ENCODE data around the gene ATF2.

Gene ATF2

DNA sequence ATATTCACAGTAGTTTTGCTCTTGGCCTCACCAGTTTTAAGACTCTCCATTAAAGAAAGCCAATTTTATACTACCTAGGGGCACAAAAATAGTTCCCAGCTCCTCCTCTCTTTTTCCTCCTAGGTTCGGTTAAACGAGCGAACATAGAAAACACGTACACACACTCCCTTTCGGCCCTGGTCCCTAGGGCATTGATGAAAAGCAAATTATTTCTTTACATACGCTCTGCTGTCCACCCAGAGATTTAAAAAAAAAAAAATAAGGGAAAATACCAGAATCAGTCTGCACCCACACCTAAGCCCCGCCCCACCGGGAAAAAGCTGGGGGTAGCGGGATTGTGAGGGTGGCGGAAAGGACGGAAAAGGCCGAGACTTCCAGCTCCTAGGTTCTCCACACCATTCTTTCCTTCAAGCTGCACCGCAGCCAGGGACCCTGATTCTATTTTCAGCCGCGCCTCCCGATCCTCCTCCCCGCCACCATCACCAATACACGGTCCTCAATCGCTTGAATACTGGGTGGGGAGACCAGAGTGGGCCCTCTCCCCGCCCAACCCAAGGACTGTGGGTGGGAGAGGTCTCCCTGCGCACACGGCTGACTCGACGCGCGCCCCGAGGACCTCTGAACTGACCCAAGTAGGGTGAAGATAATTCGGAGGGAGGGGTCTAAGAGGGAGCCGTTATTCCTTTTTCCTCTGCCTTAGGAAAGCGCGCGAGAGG lies 769 bp downstream of the ATF2 start:
- H3K36me3 ChIP-seq (ENCODE audit: control insufficient read depth in 2 of 2, insufficient read depth in 2 of 2, low read length in 2 of 2), result peaks cover 0 to 2% of the 10 kb centered on the region in 2 donors
- peak overlapping the region; percentile 100 for H3K4me3 ChIP-seq (ENCODE audit: low read length in 2 of 2)
- H3K27me3 ChIP-seq (ENCODE audit: control insufficient read depth in 2 of 2, insufficient read depth in 2 of 2, low read length in 2 of 2), result no peaks in the 10 kb centered on the region
- peaks cover 4 to 5% of the 10 kb centered on the region in 2 donors for H3K4me1 ChIP-seq (ENCODE audit: control insufficient read depth in 2 of 2, insufficient read depth in 2 of 2, low read length in 2 of 2)
- no peaks in the 10 kb centered on the region for H3K9me3 ChIP-seq (ENCODE audit: control insufficient read depth in 2 of 2, low read length in 2 of 2)
- peak overlapping the region; percentile 100 for H3K9ac ChIP-seq (ENCODE audit: low read depth in 1 of 2, low read length in 2 of 2)
- peak overlapping the region; percentile 95 to 97 for H3K27ac ChIP-seq (ENCODE audit: low read depth in 2 of 2, low read length in 2 of 2)

DNA sequence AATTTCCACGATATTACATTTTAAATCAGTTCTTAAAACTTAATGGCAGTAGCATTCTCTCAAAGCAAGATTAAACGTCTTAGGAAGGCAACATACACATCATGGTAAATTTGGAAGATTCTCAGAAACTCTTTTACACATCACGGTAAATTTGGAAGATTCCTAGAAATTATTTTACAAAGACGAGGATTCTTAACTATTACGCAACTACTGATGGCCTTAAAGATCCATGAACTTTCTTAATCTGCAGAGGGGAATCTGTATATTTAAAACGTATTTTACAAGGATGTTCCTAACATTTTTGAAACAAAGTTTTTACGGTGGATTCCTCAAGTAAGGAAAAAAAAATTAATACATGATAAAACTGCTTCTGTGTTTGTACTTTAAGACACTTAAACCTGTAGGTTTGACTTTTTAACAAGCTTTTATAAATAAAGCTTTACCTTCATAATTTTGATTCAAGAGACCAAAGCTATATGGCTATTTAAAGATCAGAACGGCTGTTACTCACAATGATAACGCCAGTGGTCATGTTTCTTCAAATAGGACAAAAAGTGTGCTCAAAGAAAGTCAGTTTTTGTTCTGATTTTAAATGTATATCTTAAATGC lies 1.7 kb downstream of the ATF2 start:
- Histone ChIP-seq H3K4me3 (ENCODE audit: low read length in 2 of 2) (peak overlapping the region in 1 of 2 donors; percentile 100), H3K36me3 (ENCODE audit: control insufficient read depth in 2 of 2, insufficient read depth in 2 of 2, low read length in 2 of 2) (no peaks in the 10 kb centered on the region), H3K9me3 (ENCODE audit: control insufficient read depth in 2 of 2, low read length in 2 of 2) (no peaks in the 10 kb centered on the region), H3K4me1 (ENCODE audit: control insufficient read depth in 2 of 2, insufficient read depth in 2 of 2, low read length in 2 of 2) (peaks cover 4 to 5% of the 10 kb centered on the region in 2 donors), H3K27ac (ENCODE audit: low read depth in 2 of 2, low read length in 2 of 2) (no peak overlapping the region), H3K9ac (ENCODE audit: low read depth in 1 of 2, low read length in 2 of 2) (peak overlapping the region in 1 of 2 donors; percentile 4), H3K27me3 (ENCODE audit: control insufficient read depth in 2 of 2, insufficient read depth in 2 of 2, low read length in 2 of 2) (no peaks in the 10 kb centered on the region)

DNA sequence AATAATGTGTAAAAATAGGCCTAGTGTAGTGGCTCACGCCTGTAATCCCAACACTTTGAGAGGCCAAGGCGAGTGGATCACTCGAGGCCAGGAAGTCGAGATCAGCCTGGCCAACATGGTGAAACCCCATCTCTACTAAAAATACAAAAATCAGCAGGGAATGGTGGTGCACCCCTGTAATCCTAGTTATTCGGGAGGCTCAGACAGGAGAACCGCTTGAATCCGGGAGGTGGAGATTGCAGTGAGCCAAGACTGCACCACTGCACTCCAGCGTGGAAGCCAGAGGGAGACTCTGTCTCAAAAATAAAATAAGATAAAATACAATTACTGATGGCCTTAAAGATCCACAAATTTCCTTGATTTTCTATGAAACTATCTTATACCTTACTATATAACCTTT lies 3.8 kb downstream of the ATF2 start:
- Histone ChIP-seq H3K27me3 (ENCODE audit: control insufficient read depth in 2 of 2, insufficient read depth in 2 of 2, low read length in 2 of 2) (no peaks in the 10 kb centered on the region), H3K36me3 (ENCODE audit: control insufficient read depth in 2 of 2, insufficient read depth in 2 of 2, low read length in 2 of 2) (no peaks in the 10 kb centered on the region), H3K9me3 (ENCODE audit: control insufficient read depth in 2 of 2, low read length in 2 of 2) (no peaks in the 10 kb centered on the region), H3K9ac (ENCODE audit: low read depth in 1 of 2, low read length in 2 of 2) (no peak overlapping the region), H3K4me3 (ENCODE audit: low read length in 2 of 2) (no peak overlapping the region), H3K27ac (ENCODE audit: low read depth in 2 of 2, low read length in 2 of 2) (no peak overlapping the region), H3K4me1 (ENCODE audit: control insufficient read depth in 2 of 2, insufficient read depth in 2 of 2, low read length in 2 of 2) (peaks cover 4 to 5% of the 10 kb centered on the region in 2 donors)

DNA sequence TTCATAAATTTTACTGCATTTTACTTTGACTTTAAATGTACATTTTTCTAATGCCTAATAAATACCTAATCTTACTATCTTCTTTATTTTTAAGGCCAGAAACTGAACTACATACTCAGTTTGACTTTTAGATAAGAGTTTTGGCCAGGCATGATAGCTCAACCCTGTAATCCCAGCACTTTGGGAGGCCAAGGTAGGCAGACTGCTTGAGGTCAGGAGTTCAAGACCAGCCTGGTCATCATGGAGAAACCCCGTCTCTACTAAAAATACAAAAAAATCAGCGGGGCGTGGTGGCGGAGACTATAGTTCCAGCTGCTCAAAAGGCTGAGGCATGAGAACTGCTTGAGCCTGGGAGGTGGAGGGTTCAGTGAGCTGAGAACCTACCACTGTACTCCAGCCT lies 9.1 kb downstream of the ATF2 start:
- Histone ChIP-seq H3K4me1 (ENCODE audit: control insufficient read depth in 2 of 2, insufficient read depth in 2 of 2, low read length in 2 of 2) (peaks cover 4 to 6% of the 10 kb centered on the region in 2 donors), H3K27ac (ENCODE audit: low read depth in 2 of 2, low read length in 2 of 2) (no peak overlapping the region), H3K4me3 (ENCODE audit: low read length in 2 of 2) (no peak overlapping the region), H3K9me3 (ENCODE audit: control insufficient read depth in 2 of 2, low read length in 2 of 2) (no peaks in the 10 kb centered on the region), H3K36me3 (ENCODE audit: control insufficient read depth in 2 of 2, insufficient read depth in 2 of 2, low read length in 2 of 2) (peaks cover 0 to 2% of the 10 kb centered on the region in 2 donors), H3K9ac (ENCODE audit: low read depth in 1 of 2, low read length in 2 of 2) (no peak overlapping the region), H3K27me3 (ENCODE audit: control insufficient read depth in 2 of 2, insufficient read depth in 2 of 2, low read length in 2 of 2) (no peaks in the 10 kb centered on the region)

DNA sequence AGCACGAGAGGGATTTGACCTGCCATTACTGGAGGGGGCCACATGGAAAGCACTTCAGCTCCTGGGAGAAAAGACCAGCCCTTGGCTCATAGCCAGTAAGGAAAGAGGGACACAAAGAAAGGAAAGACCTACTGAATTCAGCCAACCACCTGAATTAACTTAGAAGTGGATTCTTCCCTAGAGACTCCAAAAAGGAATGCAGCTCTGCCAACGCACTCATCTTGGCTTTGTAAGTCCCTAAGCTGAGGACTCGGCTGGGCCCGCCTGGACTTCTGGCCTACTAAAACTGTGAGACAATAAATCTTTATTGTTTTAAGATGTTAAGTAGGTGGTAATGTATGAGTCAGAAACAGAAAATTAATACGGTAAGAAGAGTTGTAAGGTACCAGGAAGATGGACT lies 11.5 kb downstream of the ATF2 start:
- H3K27me3 ChIP-seq (ENCODE audit: control insufficient read depth in 2 of 2, insufficient read depth in 2 of 2, low read length in 2 of 2), result no peaks in the 10 kb centered on the region
- H3K9me3 ChIP-seq (ENCODE audit: control insufficient read depth in 2 of 2, low read length in 2 of 2), result no peaks in the 10 kb centered on the region
- H3K27ac ChIP-seq (ENCODE audit: low read depth in 2 of 2, low read length in 2 of 2), result peak overlapping the region in 1 of 2 donors; percentile 46
- peaks cover 4 to 6% of the 10 kb centered on the region in 2 donors for H3K4me1 ChIP-seq (ENCODE audit: control insufficient read depth in 2 of 2, insufficient read depth in 2 of 2, low read length in 2 of 2)
- peaks cover 0 to 2% of the 10 kb centered on the region in 2 donors for H3K36me3 ChIP-seq (ENCODE audit: control insufficient read depth in 2 of 2, insufficient read depth in 2 of 2, low read length in 2 of 2)
- H3K4me3 ChIP-seq (ENCODE audit: low read length in 2 of 2), result peak overlapping the region in 1 of 2 donors; percentile 24
- no peak overlapping the region for H3K9ac ChIP-seq (ENCODE audit: low read depth in 1 of 2, low read length in 2 of 2)

DNA sequence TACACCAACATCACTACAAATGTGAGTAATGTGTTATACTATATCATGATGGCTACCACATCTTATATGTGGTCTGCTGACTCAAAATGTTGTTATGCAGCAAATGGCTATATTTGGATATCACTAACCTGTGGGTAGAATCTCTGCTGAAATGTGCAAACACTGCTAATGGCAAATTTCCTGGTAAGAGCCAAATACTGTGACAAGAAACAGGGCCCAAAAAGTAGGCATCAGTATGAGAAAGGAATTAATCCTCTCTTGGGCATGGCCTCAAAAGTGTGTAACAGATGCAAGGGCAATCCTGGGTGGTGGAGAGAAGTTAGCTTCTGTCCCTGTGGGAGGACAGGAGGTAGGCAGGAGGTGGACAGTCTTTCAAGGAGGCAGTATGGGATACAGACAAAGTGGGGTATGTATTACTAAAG lies 13.3 kb downstream of the ATF2 start:
- H3K4me1 ChIP-seq (ENCODE audit: control insufficient read depth in 2 of 2, insufficient read depth in 2 of 2, low read length in 2 of 2), result peaks cover 4 to 6% of the 10 kb centered on the region in 2 donors
- peaks cover 2% of the 10 kb centered on the region in 2 donors for H3K36me3 ChIP-seq (ENCODE audit: control insufficient read depth in 2 of 2, insufficient read depth in 2 of 2, low read length in 2 of 2)
- H3K9ac ChIP-seq (ENCODE audit: low read depth in 1 of 2, low read length in 2 of 2), result no peak overlapping the region
- H3K27me3 ChIP-seq (ENCODE audit: control insufficient read depth in 2 of 2, insufficient read depth in 2 of 2, low read length in 2 of 2), result no peaks in the 10 kb centered on the region
- no peak overlapping the region for H3K4me3 ChIP-seq (ENCODE audit: low read length in 2 of 2)
- H3K9me3 ChIP-seq (ENCODE audit: control insufficient read depth in 2 of 2, low read length in 2 of 2), result no peaks in the 10 kb centered on the region
- no peak overlapping the region for H3K27ac ChIP-seq (ENCODE audit: low read depth in 2 of 2, low read length in 2 of 2)

DNA sequence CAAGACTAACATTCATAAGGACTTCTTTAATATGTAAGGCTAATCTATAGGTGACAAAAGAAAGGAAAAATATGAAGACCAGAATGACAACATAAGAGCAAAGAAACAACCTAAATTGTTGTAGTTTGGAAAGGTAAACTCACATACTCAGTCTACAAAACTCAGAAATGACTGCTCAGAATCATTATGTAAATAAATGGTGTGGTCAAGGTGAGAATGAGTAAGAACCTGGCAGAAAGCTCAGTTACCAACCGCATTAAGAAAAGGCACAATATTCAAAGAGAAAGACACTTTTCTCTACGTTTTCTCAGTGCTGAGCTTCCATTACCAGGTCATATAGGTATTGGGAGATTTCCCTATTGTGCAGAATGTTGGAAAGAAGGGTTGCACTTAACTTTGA lies 15.8 kb downstream of the ATF2 start:
- H3K4me3 ChIP-seq (ENCODE audit: low read length in 2 of 2), result no peak overlapping the region
- no peak overlapping the region for H3K27ac ChIP-seq (ENCODE audit: low read depth in 2 of 2, low read length in 2 of 2)
- peaks cover 4 to 5% of the 10 kb centered on the region in 2 donors for H3K4me1 ChIP-seq (ENCODE audit: control insufficient read depth in 2 of 2, insufficient read depth in 2 of 2, low read length in 2 of 2)
- H3K9ac ChIP-seq (ENCODE audit: low read depth in 1 of 2, low read length in 2 of 2), result no peak overlapping the region
- peaks cover 2 to 6% of the 10 kb centered on the region in 2 donors for H3K36me3 ChIP-seq (ENCODE audit: control insufficient read depth in 2 of 2, insufficient read depth in 2 of 2, low read length in 2 of 2)
- H3K9me3 ChIP-seq (ENCODE audit: control insufficient read depth in 2 of 2, low read length in 2 of 2), result no peaks in the 10 kb centered on the region
- no peaks in the 10 kb centered on the region for H3K27me3 ChIP-seq (ENCODE audit: control insufficient read depth in 2 of 2, insufficient read depth in 2 of 2, low read length in 2 of 2)

DNA sequence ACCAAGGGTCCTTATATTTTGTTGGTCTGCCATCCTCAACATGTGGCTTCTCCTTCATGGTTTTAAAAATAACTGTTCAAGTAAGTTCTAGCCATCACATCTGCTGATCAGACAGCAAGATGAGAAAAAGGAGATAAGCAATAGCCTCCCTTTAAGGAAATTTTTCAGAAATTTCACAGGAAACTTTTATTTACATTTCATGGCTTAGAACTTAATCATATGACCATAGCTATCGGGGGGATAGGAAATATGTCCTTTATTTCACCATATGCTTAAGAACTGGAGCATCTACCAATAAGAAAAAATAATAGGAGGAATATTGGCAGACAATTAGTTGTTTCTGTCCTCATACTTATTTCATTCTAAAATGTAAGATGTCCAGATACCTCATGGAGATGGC lies 16.2 kb downstream of the ATF2 start:
- H3K27ac ChIP-seq (ENCODE audit: low read depth in 2 of 2, low read length in 2 of 2), result no peak overlapping the region
- H3K4me1 ChIP-seq (ENCODE audit: control insufficient read depth in 2 of 2, insufficient read depth in 2 of 2, low read length in 2 of 2), result peaks cover 0 to 3% of the 10 kb centered on the region in 2 donors
- no peaks in the 10 kb centered on the region for H3K9me3 ChIP-seq (ENCODE audit: control insufficient read depth in 2 of 2, low read length in 2 of 2)
- H3K36me3 ChIP-seq (ENCODE audit: control insufficient read depth in 2 of 2, insufficient read depth in 2 of 2, low read length in 2 of 2), result peaks cover 2 to 6% of the 10 kb centered on the region in 2 donors
- no peak overlapping the region for H3K9ac ChIP-seq (ENCODE audit: low read depth in 1 of 2, low read length in 2 of 2)
- H3K4me3 ChIP-seq (ENCODE audit: low read length in 2 of 2), result no peak overlapping the region
- no peaks in the 10 kb centered on the region for H3K27me3 ChIP-seq (ENCODE audit: control insufficient read depth in 2 of 2, insufficient read depth in 2 of 2, low read length in 2 of 2)

DNA sequence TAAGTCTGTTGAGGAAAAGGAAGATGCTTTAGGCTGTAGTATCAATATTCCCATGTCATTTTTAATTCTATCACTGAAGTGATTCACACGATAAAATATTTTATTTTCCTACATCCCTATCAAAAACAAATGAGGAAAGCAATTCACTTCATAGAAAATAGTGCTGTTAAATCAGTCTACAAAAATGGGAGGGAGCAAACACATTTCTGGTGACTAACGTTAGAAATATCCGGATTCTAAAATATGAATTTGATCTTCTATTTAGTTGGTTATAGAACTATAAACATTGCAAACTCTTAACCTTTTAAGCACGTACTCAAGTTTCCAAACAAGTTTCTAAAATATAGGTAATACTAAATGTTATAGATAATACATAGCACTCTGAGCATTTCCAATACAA lies 20.8 kb downstream of the ATF2 start:
- Histone ChIP-seq H3K36me3 (ENCODE audit: control insufficient read depth in 2 of 2, insufficient read depth in 2 of 2, low read length in 2 of 2) (peaks cover 6 to 9% of the 10 kb centered on the region in 2 donors), H3K4me3 (ENCODE audit: low read length in 2 of 2) (no peak overlapping the region), H3K27ac (ENCODE audit: low read depth in 2 of 2, low read length in 2 of 2) (no peak overlapping the region), H3K27me3 (ENCODE audit: control insufficient read depth in 2 of 2, insufficient read depth in 2 of 2, low read length in 2 of 2) (no peaks in the 10 kb centered on the region), H3K9me3 (ENCODE audit: control insufficient read depth in 2 of 2, low read length in 2 of 2) (no peaks in the 10 kb centered on the region), H3K4me1 (ENCODE audit: control insufficient read depth in 2 of 2, insufficient read depth in 2 of 2, low read length in 2 of 2) (no peaks in the 10 kb centered on the region), H3K9ac (ENCODE audit: low read depth in 1 of 2, low read length in 2 of 2) (no peak overlapping the region)

DNA sequence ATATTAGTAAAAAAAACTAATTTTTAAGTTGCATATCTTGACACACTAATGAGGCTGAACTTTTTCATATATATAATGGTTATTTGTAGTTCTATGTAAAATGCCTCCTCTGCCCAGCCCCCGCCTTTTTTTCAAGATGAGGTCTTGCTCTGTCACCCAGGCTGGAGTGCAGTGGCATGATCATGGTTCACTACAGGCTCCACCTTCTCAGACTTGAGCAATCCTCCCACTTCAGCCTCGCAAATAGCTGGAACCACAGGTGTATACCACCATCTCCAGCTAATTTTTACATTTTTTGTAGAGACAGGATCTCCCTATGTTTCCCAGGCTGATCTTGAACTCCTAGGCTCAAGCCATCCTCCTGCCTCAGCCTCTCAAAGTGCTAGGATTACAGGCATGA lies 24.3 kb downstream of the ATF2 start:
- Histone ChIP-seq H3K9me3 (ENCODE audit: control insufficient read depth in 2 of 2, low read length in 2 of 2) (no peaks in the 10 kb centered on the region), H3K4me1 (ENCODE audit: control insufficient read depth in 2 of 2, insufficient read depth in 2 of 2, low read length in 2 of 2) (no peaks in the 10 kb centered on the region), H3K27ac (ENCODE audit: low read depth in 2 of 2, low read length in 2 of 2) (no peak overlapping the region), H3K27me3 (ENCODE audit: control insufficient read depth in 2 of 2, insufficient read depth in 2 of 2, low read length in 2 of 2) (no peaks in the 10 kb centered on the region), H3K9ac (ENCODE audit: low read depth in 1 of 2, low read length in 2 of 2) (no peak overlapping the region), H3K36me3 (ENCODE audit: control insufficient read depth in 2 of 2, insufficient read depth in 2 of 2, low read length in 2 of 2) (peaks cover 5 to 6% of the 10 kb centered on the region in 2 donors), H3K4me3 (ENCODE audit: low read length in 2 of 2) (no peak overlapping the region)

All from mucosa of rectum (tissue), 2 donors.